HG03095 (cell line): ENCODE results near the gene NOC2L.

ENCODE experiments used
- ATAC-seq: cut with Tn5 transposase; IDR thresholded peaks from one replicate; pipeline ENCODE4 v1.9.1; 2021; ENCODE audit warnings: moderate library complexity; ENCODE audit not compliant: unreplicated experiment

The NOC2L gene

DNA sequence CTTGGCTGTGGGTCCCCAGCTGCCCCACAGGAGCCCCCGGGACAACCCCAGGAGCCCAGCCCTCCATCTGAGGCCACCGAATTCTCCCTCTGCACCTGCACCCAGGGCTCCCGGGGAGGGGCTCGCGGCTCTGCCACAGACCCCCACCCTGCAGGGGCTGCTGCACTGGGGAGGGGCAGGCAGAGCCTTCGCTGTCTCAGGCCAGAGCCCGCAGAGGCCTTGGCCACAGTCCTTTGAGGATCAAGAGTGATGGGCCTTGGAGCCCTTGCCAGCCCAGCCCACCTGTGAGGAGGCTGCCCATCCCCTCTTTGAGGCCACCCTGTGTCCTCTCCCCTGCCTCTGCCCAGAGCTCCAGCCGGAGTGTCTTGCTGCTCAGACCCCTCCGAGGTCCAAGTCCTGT lies 16.3 kb upstream of the NOC2L start:
- ATAC-seq = no peak

DNA sequence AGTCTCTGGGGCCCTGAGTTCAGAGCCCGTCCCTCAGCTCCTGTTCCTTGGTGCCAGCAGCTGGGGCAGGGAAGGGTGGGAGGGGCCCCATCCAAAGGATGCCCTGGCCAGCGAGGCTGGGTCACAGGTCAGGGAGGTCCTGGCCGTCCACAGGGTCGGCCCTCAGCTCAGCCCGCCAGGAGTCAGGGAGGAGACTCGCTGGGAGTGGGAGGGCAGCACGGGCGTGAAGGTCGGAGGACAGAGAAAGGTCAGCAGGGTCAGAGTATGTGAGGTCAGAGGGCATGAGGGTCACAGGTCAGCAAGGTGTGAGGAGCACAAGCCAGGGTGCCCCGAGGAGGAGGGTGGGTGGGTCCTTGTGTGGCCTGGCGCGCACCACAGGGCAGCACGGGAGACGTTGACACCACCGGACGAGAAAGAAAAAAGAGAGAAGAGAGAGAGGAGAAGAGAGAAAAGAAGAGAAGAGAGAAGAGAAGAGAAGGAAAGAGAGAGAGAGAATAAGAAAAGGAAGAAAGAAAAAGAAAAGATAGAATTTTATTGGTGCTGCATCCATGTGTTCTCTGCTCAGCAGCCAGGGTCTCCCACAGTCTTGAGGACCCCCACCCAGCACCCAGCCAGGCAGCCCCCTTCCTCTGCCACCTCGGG lies 15.8 kb upstream of the NOC2L start:
- no peak for ATAC-seq

DNA sequence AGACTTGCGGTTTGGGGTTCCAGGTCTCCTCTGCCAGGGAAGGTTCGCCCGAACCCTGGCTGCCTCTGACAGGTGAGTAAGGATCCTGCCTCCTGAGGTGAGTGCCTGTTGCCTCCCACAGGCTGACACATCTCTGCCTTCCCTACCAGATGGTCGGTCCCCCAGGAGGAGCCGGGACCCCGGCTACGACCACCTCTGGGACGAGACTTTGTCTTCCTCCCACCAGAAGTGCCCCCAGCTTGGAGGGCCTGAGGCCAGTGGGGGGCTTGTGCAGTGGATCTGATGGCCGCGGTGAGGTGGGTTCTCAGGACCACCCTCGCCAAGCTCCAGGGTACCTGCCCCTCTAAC lies 15.2 kb upstream of the NOC2L start:
- no peak for ATAC-seq

DNA sequence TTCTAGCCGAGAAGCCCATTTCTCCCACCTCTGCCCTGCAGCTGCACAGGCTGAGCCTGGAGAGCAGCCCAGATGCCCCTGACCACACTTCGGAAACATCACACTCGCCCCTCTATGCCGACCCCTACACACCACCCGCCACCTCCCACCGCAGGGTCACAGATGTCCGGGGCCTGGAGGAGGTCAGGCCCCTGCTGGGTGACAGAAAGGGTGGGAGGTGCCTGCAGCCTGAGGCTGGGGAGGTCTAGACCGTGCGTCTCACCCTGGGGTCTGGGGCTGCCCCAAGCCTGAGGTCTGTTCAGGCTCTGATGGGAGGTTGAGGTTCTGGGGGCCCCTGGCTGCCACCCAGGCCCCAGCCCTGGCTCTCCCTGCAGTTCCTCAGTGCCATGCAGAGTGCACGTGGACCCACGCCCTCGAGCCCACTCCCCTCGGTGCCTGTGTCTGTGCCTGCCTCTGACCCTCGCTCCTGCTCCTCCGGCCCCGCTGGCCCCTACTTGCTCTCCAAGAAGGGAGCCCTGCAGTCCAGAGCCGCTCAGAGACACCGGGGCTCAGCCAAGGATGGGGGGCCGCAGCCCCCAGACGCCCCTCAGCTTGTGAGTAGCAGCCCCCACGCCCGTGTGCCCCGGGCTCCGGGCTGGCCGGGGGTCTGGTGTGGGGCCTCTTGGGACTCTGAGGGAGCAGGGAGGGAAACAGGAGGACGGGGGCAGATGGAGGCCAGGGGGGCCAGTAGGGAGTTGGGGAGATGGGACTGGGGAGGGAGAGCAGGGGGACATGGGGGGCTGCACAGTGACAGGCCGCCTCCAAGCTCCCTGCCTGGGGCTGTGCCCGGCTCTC lies 14.6 kb upstream of the NOC2L start:
- no peak for ATAC-seq

DNA sequence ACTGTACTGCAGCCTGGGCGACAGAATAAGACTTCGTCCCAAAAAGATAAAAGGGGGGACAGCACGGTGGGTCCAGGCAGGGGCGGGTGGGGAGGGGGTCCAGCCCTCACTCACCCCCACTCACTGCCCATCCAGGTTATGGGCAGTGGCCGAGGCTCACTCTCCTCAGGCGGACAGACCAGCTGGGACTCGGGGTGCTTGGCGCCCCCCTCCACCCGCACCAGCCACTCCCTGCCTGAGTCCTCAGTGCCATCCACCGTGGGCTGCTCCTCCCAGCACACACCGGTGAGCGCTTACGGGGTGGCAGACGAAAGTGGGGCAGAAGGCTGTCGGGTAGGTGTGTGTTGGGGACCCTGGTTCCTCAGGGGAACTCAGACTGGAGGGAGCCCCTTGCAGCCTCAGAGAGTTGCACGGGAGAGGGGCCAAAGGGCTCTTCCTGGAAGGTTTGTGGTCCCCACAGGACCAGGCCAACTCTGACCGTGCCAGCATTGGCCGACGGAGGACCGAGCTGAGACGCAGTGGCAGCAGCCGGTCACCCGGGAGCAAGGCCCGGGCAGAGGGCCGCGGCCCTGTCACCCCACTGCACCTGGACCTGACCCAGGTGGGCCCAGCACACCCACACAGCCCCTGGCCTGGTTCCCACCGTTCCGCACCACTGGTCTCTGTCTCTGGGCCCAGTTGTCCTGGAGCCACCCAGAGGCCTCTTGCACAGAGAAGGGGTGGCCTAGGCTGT lies 13.8 kb upstream of the NOC2L start:
- no peak for ATAC-seq

DNA sequence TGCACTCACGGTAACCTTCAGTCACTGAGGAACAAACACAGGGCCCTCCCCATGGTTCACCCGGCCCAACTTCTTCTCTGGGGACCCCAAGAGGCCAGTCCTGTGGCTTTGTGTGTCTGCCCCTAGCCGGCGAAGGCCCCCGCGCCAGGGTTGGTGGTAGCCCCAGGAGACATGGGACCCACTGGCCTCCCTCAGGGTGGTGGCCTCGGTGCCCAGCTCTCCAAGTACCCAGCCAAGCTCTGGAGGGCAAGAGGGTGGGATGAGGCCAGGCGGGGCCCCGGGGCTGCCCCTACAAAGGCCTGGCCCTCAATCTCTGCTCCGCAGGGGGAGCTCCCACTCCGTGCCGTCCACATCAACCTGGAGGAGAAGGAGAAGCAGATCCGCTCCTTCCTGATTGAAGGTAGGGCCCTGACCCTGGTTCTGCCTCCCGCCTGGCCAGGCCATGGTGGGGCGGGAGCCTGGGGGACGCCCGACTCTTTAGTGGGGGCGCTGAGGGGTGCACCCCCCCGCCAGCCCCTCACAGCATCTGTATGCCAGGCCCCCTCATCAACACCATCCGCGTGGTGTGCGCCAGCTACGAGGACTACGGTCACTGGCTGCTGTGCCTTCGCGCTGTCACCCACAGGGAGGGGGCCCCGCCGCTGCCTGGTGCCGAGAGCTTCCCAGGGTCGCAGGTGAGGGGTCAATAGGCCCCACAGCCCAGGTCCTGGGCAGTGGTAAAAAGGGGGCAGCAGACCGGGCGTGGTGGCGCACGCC lies 12.9 kb upstream of the NOC2L start:
- no peak for ATAC-seq

DNA sequence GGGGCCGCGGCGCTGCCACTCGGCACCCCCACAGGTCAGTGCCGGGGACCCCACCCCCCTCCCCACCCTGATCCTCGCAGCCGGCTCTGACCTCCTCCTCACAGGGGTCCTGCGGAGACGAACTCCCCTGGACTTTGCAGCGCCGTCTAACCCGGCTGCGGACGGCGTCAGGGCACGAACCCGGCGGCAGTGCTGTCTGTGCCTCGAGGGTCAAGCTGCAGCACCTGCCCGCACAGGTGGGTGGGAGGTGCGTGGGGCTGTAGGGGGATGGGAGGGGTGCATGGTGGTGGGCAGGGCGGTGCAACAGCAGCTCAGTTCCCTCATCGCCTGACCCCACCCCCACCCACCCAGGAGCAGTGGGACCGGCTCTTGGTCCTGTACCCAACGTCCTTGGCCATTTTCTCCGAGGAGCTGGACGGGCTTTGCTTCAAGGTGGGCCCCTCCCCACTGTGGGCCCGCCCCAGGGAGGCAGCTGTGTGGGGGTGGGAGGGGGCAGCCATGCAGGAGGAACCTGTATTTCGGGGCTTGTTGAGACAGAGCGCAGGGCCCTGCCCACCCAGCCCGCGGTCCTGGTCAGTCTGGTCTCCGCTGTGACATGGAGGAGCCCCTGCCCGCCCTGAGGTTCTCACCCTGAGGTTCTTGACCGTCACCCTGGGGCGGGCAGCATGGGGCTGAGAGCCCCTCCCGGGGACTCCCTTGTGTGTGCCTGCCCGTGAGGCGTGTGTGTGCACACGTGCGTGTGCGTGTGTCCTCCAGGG lies 12.1 kb upstream of the NOC2L start:
- ATAC-seq = no peak

DNA sequence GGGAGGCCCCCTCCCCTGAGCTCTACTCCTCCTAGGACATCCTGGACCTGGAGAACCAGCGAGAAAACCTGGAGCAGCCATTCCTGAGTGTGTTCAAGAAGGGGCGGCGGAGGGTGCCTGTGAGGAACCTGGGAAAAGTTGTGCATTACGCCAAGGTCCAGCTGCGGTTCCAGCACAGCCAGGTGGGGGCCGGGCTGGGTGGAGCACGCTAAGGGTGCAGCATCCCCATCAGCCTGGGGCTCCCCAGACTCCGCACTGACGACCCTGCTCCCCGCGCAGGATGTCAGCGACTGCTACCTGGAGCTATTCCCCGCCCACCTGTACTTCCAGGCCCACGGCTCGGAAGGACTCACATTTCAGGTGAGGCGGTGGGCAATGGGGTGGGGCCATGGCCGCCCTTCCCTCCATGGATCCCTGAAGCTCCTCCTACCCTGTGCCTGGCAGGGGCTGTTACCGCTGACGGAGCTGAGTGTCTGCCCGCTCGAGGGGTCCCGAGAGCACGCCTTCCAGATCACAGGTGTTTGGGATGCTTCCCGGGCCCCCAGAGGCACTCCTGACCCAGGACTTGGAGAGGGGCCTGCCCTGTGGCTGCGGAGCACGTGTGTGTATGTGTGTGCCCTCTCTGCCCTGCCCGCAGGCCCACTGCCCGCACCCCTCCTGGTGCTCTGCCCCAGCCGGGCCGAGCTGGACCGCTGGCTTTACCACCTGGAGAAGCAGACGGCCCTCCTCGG lies 11.4 kb upstream of the NOC2L start:
- no peak for ATAC-seq

DNA sequence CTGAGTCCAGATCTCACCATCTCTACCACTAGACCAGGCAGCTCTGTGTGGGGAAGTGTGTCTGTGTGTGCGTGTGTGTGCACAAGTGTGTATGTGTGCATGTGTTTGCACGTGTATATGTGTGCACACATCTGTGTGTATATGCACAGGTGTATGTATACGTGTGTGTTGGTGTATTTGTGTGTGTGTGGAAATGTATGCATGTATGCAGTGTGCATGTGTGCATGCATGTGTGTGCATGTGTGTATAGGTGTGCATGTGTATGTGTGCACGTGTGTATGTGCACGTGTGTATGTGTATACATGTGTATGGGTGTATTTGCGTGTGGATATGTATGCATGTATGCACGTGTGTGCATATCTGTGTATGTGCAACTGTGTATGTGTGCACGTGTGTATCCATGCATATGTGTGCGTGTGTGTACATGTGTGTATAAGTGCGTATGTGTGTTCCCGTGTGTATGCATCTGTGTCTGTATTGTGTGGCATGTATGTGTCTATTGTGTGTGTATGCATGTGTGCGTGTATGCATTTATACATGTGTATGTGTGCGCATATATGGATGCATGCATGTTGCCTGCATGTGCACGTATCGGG lies 10.3 kb upstream of the NOC2L start:
- ATAC-seq = no peak

DNA sequence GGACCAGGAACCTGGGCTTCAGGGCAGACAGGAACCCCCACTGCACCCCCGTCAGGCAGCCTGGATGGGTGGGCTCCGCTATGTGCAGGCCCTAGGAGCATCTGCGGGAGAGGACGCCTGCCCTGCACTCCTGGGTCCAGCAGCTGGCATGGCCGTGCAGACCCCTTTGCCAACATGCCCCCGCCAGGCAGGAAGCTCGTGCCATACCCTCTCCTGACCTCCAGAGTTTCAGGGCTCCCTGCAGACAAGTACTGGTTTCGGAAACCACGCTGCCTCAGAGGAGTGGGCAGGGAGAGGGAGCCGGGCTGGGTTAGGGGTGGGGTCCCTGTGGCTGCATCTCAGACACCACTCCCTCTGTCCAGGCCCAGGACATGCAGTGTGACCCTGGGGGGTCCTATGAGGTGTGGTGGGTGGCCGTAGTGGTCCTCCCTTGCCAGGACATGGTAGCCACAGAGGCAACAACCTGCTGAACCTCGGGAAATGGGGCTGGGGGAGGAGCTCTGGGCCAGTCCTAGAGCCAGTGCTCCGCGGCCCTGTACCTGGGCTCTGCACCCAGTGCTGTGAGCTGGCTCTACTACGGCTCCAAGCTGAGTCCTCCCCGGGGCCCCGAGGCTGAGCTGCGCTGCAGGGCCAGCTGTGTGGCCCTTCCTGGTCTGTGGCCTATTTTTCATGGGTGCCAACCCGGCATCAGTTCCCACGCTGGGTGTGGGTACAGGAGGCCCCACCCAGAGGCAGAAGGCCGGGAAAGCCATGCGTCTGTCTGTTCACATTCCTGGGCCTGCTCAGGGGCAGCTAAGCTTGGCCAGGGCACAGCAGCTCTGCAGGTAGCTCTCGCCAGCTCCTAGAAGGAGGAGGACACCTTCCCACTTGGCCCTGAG lies 8.6 kb upstream of the NOC2L start:
- ATAC-seq = no peak

DNA sequence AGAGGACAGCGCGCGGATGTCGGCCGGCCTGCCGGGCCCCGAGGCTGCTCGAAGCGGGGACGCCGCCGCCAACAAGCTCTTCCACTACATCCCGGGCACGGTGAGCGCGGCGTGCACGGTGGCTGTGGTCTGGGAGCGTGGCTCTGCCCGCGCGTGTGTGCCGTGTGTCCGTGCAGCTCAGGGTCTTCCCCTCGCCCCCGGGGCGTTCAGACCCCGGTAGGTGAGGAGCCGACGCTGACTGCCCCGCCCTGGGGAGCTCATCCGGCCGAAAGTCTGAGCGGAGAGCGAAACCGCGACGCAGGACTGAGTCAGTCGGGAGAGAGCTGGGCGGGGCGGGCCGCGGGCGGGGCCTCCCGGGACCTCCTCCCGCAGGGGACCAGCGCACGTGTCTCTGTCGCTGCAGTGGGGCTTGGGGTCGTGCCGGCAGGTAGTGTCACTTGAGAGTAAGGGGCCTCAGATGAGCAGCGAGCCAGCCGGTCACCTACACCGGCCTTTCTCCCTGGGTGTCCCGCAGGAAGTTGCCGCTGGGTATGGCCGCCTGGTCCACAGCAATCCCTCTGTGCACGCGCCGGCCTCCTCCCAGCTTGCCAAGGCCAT lies 7.7 kb upstream of the NOC2L start:
- ATAC-seq = peak; percentile 65

DNA sequence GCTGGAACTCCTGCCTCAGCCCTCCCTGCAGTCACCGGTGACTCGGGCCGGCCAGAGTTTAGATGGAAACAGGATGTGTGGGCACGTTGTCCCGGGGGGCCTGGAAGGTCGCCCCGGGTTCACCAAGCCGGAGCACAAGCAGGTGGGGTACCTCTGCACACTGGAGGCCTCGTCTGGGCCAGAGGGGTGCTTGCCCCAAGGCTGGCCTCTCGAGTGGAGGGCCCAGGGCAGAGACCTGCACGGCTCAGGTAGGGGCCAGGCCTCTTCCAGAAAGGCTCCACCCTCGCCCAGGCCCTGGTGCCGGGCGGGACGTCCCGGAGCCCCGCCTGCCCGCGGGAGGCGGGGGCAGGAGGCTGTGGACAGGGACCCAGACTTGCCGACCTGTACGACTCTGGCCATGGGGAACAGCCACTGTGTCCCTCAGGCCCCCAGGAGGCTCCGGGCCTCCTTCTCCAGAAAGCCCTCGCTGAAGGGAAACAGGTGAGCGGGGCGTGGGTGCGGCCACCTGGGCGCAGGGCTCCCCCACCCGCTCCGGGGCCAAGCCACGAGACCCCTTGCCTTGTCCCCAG lies 7.2 kb upstream of the NOC2L start, which contains the start of gene PLEKHN1:
PLEKHN1 (plus strand) TSS at position 348 of the 569 bp plus-strand sequence; CDS start at position 398, 50 bp downstream.
- no peak for ATAC-seq

DNA sequence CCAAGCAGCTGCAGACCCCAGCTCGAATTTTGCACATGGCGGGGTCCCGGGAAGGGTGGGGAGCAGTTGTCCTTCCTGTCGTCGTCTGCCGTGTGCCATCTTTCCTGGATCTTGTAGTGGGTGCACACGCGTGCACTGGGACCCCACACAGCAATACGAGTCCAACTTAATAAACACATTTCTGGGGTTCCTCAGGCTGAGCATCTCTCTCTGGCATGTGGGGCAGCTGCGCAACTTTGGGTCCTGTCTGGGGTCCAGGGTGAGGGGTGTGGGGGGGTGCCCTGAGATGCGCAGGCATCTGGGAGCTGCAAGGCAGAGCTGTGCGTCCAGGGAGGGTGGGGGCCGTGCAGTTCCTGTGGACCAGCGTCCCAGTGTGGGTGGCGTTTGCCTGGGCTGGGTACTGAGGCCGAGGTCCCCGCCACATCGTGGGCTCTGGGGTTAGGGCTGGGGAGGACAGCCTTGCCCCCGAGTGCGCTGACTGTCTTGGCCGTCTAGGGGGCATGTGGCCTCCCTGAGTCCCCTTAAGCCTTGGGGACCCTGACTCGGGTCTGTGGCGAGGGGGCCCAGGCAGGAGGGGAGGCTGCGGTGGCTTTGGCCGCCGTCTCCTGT lies 6.6 kb upstream of the NOC2L start:
- no peak for ATAC-seq

DNA sequence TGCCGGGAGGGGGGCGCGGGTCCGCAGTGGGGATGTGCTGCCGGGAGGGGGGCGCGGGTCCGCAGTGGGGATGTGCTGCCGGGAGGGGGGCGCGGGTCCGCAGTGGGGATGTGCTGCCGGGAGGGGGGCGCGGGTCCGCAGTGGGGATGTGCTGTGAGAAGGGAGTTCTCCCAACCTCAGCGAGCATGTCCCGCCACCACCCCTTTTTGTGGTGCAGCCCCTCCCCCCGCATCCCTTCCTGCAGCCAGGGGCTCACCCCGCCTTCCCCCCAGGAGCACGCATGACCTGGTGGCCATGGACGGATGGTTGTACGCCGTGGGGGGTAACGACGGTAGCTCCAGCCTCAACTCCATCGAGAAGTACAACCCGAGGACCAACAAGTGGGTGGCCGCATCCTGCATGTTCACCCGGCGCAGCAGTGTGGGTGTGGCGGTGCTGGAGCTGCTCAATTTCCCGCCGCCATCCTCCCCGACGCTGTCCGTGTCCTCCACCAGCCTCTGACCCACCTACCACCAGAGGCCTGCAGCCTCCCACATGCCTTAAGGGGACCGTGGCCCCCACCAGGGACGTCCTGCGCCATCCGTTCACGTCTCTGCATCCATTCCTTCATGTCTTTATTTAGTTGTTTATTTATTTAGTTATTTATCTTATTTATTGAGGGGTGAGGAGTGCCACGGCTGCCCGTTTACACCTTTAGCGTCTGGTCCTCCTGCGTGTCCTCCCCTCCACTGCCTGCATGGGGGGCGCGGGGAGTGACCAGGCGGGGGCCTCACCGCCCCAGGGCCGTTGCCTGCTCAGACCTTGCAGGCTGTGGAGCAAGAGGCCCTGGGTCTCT lies 5.9 kb upstream of the NOC2L start:
- ATAC-seq = no peak

DNA sequence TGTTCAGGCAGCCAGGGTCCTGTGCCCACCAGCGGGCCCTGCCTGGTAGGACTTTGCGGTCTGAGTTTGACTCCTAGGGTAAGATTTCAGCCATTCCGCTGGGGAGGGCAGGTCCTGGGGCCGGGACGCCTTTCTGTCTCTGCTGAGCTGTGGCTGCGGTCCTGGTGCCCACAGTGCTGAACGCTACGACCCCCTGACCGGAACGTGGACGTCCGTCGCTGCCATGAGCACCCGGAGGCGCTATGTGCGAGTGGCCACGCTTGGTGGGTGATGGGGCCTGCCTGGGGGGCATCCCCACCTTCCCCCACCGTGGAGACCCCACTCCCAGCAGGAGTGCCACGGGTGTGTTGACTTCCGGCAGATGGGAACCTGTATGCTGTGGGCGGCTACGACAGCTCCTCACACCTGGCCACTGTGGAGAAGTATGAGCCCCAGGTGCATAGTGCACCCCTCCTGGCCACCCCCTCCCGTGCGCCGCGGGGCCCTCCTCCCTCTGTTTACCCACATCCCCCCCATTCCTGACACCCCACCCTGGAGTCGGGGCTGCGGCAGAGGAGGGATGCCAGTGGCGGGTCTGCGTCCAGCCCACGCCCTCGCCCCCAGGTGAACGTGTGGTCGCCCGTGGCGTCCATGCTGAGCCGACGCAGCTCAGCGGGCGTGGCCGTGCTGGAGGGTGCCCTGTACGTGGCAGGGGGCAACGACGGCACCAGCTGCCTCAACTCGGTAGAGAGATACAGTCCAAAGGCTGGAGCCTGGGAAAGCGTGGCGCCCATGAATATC lies 4.9 kb upstream of the NOC2L start:
- no peak for ATAC-seq

DNA sequence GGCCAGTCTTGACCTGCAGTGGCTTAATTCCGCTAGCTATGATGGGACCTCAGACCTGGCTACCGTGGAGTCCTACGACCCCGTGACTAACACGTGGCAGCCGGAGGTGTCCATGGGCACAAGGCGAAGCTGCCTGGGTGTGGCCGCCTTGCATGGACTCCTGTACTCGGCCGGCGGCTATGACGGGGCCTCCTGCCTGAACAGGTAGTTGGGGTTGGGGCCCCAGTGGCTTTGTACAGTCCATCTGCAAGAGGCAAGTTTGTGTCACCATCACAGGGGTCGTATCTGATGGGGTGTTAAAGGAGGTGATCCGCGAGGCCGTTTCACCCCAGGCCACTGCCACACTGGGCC lies 4.2 kb upstream of the NOC2L start:
- no peak for ATAC-seq
